Measurements from ENCODE around the gene TRIM46. TPM values are rescaled to one million over a fixed set of nuclear protein-coding genes. Genes with fewer than 3 reads are reported as not detected.
A peak's percentile ranks its signal among the peaks of the same experiment; 100 is the strongest.
"Not testable (repeated sequence)": the region's sequence is repeated elsewhere in the genome, so short reads cannot be mapped to it uniquely, and the experiment has no call there.

Gene TRIM46
- total and polyA plus RNA-seq, 7 experiments from 2014 or later = 0.69 to 21.9 (median 4.0) TPM

- H3K4me3 Mint-ChIP-seq; ATAC-seq; POLR2A ChIA-PET; H3K27ac ChIP-seq (ENCODE audit: low read depth, low read length); H3K9me3 ChIP-seq (ENCODE audit: control insufficient read depth in 2 of 3, low read length in 3 of 3); H3K9me3 Mint-ChIP-seq; CTCF ChIA-PET; H3K27me3 Mint-ChIP-seq; H3K4me3 ChIP-seq (ENCODE audit: low read length); H3K27me3 ChIP-seq (ENCODE audit: control insufficient read depth in 2 of 2, insufficient read depth in 2 of 2, low read length in 2 of 2); H3K27ac Mint-ChIP-seq; H3K36me3 Mint-ChIP-seq; DNase-seq; H3K36me3 ChIP-seq (ENCODE audit: control insufficient read depth in 2 of 3, insufficient read depth in 3 of 3, low read length in 3 of 3): not testable (repeated sequence)
- peaks cover 11 to 25% of the 10 kb centered on the region in 2 donors for H3K4me1 ChIP-seq (ENCODE audit: control insufficient read depth in 2 of 2, insufficient read depth in 2 of 2, low read length in 2 of 2)
- intact Hi-C loops (cut with micrococcal nuclease) = loop anchor here (5.0 kb wide), 2 partner anchors 132 to 183 kb away; partner anchors contain the start of gene RUSC1 (in 1 of the 2)
- H3K4me1 Mint-ChIP-seq = peaks cover 8 to 38% (median 30%) of the 10 kb centered on the region in 7 donors
These were observed 16.3 kb downstream of the TRIM46 start for GRCh38 chr1:155189926-155190325.

DNA sequence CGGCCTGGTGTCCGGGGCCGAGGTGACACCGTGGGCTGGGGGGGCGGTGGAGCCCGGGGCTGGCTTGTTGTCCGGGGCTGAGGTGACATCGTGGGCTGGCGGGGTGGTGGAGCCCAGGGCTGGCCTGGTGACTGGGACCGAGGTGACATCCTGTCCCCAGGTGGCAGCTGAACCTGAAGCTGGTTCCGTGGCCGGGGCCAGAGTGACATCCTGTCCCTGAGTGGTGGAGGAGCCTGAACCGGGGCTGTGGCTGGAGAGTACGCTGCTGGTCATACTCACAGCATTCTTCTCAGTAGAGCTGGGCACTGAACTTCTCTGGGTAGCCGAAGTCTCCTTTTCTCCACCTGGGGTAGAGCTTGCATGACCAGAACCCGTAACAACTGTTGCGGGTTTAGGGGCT lies 18.3 kb downstream of the TRIM46 start:
- no peaks in the 10 kb centered on the region for H3K36me3 ChIP-seq (ENCODE audit: control insufficient read depth in 2 of 3, insufficient read depth in 3 of 3, low read length in 3 of 3)
- Mint-ChIP-seq H3K27ac (peak overlapping the region in 6 of 9 donors; percentile 19 to 98 (median 77)), H3K4me1 (peaks cover 8 to 47% (median 35%) of the 10 kb centered on the region in 7 donors), H3K9me3 (peaks cover 0 to 5% (median 0%) of the 10 kb centered on the region in 11 donors), H3K4me3 (peak overlapping the region in 6 of 10 donors; percentile 44 to 93 (median 62)), H3K36me3 (peaks cover 0 to 7% (median 0%) of the 10 kb centered on the region in 5 donors), H3K27me3 (no peaks in the 10 kb centered on the region)
- ATAC-seq (no peak), DNase-seq (no peak)
- H3K4me3 ChIP-seq (ENCODE audit: low read length) = no peak overlapping the region
- no peak overlapping the region for H3K27ac ChIP-seq (ENCODE audit: low read depth, low read length)
- CTCF ChIA-PET = interaction anchor here (2.5 to 3.5 kb wide), 2 partner anchors 12 to 18 kb away, joined by 9 to 45 read pairs; partner anchors contain the start of genes KRTCAP2 and TRIM46
- H3K4me1 ChIP-seq (ENCODE audit: control insufficient read depth in 2 of 2, insufficient read depth in 2 of 2, low read length in 2 of 2) = peaks cover 11 to 25% of the 10 kb centered on the region in 2 donors
- H3K27me3 ChIP-seq (ENCODE audit: control insufficient read depth in 2 of 2, insufficient read depth in 2 of 2, low read length in 2 of 2) = no peaks in the 10 kb centered on the region
- H3K9me3 ChIP-seq (ENCODE audit: control insufficient read depth in 2 of 3, low read length in 3 of 3) = no peaks in the 10 kb centered on the region
- intact Hi-C loops (cut with micrococcal nuclease) = loop anchor here (2.0 to 5.0 kb wide), 3 partner anchors 15 to 185 kb away; partner anchors contain the start of gene RUSC1 (in 1 of the 2)
- POLR2A ChIA-PET = no interaction called here

GRCh38 chr1:155192346-155193274 lies 19.0 kb downstream of the TRIM46 start:
- CTCF ChIA-PET = interaction anchor here (0.5 to 3.5 kb wide), 9 partner anchors 12 to 865 kb away, joined by 3 to 45 read pairs (median 7); partner anchors contain the start of genes KRTCAP2 and TRIM46
- POLR2A ChIA-PET = interaction anchor here (0.7 to 2.9 kb wide), 9 partner anchors 8 to 784 kb away, joined by 3 to 25 read pairs (median 7); partner anchors contain the start of genes KRTCAP2, MTX1, THBS3 and TRIM46
- ATAC-seq = no peak
- H3K27ac Mint-ChIP-seq = peak overlapping the region; percentile 19 to 98 (median 94)
- Histone ChIP-seq H3K4me3 (ENCODE audit: low read length) (peak overlapping the region; percentile 57), H3K4me1 (ENCODE audit: control insufficient read depth in 2 of 2, insufficient read depth in 2 of 2, low read length in 2 of 2) (peaks cover 11 to 25% of the 10 kb centered on the region in 2 donors), H3K27me3 (ENCODE audit: control insufficient read depth in 2 of 2, insufficient read depth in 2 of 2, low read length in 2 of 2) (no peaks in the 10 kb centered on the region), H3K27ac (ENCODE audit: low read depth, low read length) (peak overlapping the region; percentile 76), H3K9me3 (ENCODE audit: control insufficient read depth in 2 of 3, low read length in 3 of 3) (no peaks in the 10 kb centered on the region), H3K36me3 (ENCODE audit: control insufficient read depth in 2 of 3, insufficient read depth in 3 of 3, low read length in 3 of 3) (no peaks in the 10 kb centered on the region)
- peaks cover 8 to 42% (median 35%) of the 10 kb centered on the region in 7 donors for H3K4me1 Mint-ChIP-seq
- H3K4me3 Mint-ChIP-seq = peak overlapping the region; percentile 88 to 97 (median 92)
- intact Hi-C loops (cut with micrococcal nuclease) = loop anchor here (1.0 to 5.0 kb wide), 6 partner anchors 8 to 185 kb away; partner anchors contain the start of gene RUSC1 (in 1 of the 2)
- no peaks in the 10 kb centered on the region for H3K27me3 Mint-ChIP-seq
- H3K9me3 Mint-ChIP-seq = peaks cover 0 to 5% (median 0%) of the 10 kb centered on the region in 11 donors
- peak in 5 of 9 donors; percentile 14 to 56 (median 29) for DNase-seq
- H3K36me3 Mint-ChIP-seq = peaks cover 0 to 8% (median 0%) of the 10 kb centered on the region in 5 donors

GRCh38 chr1:155193275-155193990 lies 19.8 kb downstream of the TRIM46 start:
- H3K4me3 Mint-ChIP-seq = peak overlapping the region; percentile 88 to 97 (median 92)
- peak overlapping the region; percentile 57 for H3K4me3 ChIP-seq (ENCODE audit: low read length)
- H3K4me1 Mint-ChIP-seq = peaks cover 8 to 35% (median 29%) of the 10 kb centered on the region in 7 donors
- intact Hi-C loops (cut with micrococcal nuclease) = loop anchor here (1.0 to 5.0 kb wide), 6 partner anchors 9 to 186 kb away; partner anchors contain the start of gene RUSC1 (in 1 of the 2)
- no peaks in the 10 kb centered on the region for H3K27me3 Mint-ChIP-seq
- ChIA-PET CTCF (interaction anchor here (0.5 to 3.5 kb wide), 14 partner anchors 11 to 1240 kb away, joined by 3 to 45 read pairs (median 6); partner anchors contain the start of genes KRTCAP2 and TRIM46), POLR2A (interaction anchor here (0.7 to 2.9 kb wide), 13 partner anchors 9 to 784 kb away, joined by 3 to 25 read pairs (median 7); partner anchors contain the start of genes KRTCAP2, MTX1, SCAMP3 and THBS3)
- peaks cover 0 to 6% (median 0%) of the 10 kb centered on the region in 5 donors for H3K36me3 Mint-ChIP-seq
- H3K9me3 Mint-ChIP-seq = peaks cover 0 to 2% (median 0%) of the 10 kb centered on the region in 11 donors
- peak in 8 of 9 donors; percentile 38 to 89 (median 54) for DNase-seq
- H3K36me3 ChIP-seq (ENCODE audit: control insufficient read depth in 2 of 3, insufficient read depth in 3 of 3, low read length in 3 of 3) = no peaks in the 10 kb centered on the region
- peaks cover 11 to 25% of the 10 kb centered on the region in 2 donors for H3K4me1 ChIP-seq (ENCODE audit: control insufficient read depth in 2 of 2, insufficient read depth in 2 of 2, low read length in 2 of 2)
- no peaks in the 10 kb centered on the region for H3K9me3 ChIP-seq (ENCODE audit: control insufficient read depth in 2 of 3, low read length in 3 of 3)
- H3K27ac Mint-ChIP-seq = peak overlapping the region; percentile 92 to 99 (median 97)
- peak; percentile 54 for ATAC-seq
- H3K27ac ChIP-seq (ENCODE audit: low read depth, low read length) = peak overlapping the region; percentile 76
- H3K27me3 ChIP-seq (ENCODE audit: control insufficient read depth in 2 of 2, insufficient read depth in 2 of 2, low read length in 2 of 2) = no peaks in the 10 kb centered on the region

- not testable (repeated sequence) for ATAC-seq; DNase-seq; H3K27me3 Mint-ChIP-seq; H3K27me3 ChIP-seq (ENCODE audit: control insufficient read depth in 2 of 2, insufficient read depth in 2 of 2, low read length in 2 of 2); H3K9me3 ChIP-seq (ENCODE audit: control insufficient read depth in 2 of 3, low read length in 3 of 3); H3K9me3 Mint-ChIP-seq; H3K36me3 Mint-ChIP-seq; H3K36me3 ChIP-seq (ENCODE audit: control insufficient read depth in 2 of 3, insufficient read depth in 3 of 3, low read length in 3 of 3)
- Mint-ChIP-seq H3K4me3 (peak overlapping the region; percentile 88 to 97 (median 92)), H3K27ac (peak overlapping the region; percentile 92 to 99 (median 97)), H3K4me1 (peaks cover 8 to 35% (median 28%) of the 10 kb centered on the region in 7 donors)
- POLR2A ChIA-PET = interaction anchor here (0.9 to 2.9 kb wide), 11 partner anchors 9 to 68 kb away, joined by 3 to 25 read pairs (median 7); partner anchors contain the start of genes KRTCAP2, MTX1, SCAMP3 and THBS3
- Histone ChIP-seq H3K4me3 (ENCODE audit: low read length) (peak overlapping the region; percentile 57), H3K4me1 (ENCODE audit: control insufficient read depth in 2 of 2, insufficient read depth in 2 of 2, low read length in 2 of 2) (peaks cover 11 to 25% of the 10 kb centered on the region in 2 donors), H3K27ac (ENCODE audit: low read depth, low read length) (peak overlapping the region; percentile 76)
- CTCF ChIA-PET = interaction anchor here (0.7 to 3.5 kb wide), 12 partner anchors 10 to 1239 kb away, joined by 3 to 45 read pairs (median 6); partner anchors contain the start of genes KRTCAP2 and TRIM46
- intact Hi-C loops (cut with micrococcal nuclease) = loop anchor here (1.0 to 5.0 kb wide), 9 partner anchors 10 to 187 kb away; partner anchors contain the start of genes MTX1 (in 2 of the 2) and RUSC1 (in 1 of the 2)
These were observed 20.3 kb downstream of the TRIM46 start for GRCh38 chr1:155193991-155194240.

Measured in naive thymus-derived CD4-positive, alpha-beta T cell (primary cell).